Upper lobe of left lung (tissue), 6 donors: Measurements from ENCODE around the gene MAGI2. TPM values are rescaled to one million over a fixed set of nuclear protein-coding genes. Genes with fewer than 3 reads are reported as not detected.

Experiments
- ATAC-seq, 2 donors: fragments of 200-7000 bp; cut with Tn5 transposase; one replicate each; pipeline ENCODE4 v1.9.1; 2022; ENCODE audit warnings: mild to moderate bottlenecking in 2 of 2, moderate library complexity in 2 of 2; ENCODE audit not compliant: low FRiP score in 2 of 2
- DNase-seq, 2 donors: peaks; one replicate each; pipeline ENCODE4 v3.0.0-alpha.2; 2019 to 2020
- H3K27ac ChIP-seq, 4 donors: fragments of 200-600 bp; sonication (generic); one replicate each; pipeline ENCODE4 v1.5.1; 2016 to 2019
- H3K27me3 ChIP-seq, 4 donors: fragments of 200-600 bp; sonication (generic); one replicate each; pipeline ENCODE4 v1.5.1; 2017 to 2019
- H3K36me3 ChIP-seq, 4 donors: fragments of 200-600 bp; sonication (generic); one replicate each; pipeline ENCODE4 v1.5.1; 2016 to 2019
- H3K4me1 ChIP-seq, 4 donors: fragments of 200-600 bp; sonication (generic); one replicate each; pipeline ENCODE4 v1.5.1; 2018 to 2019
- H3K4me3 ChIP-seq, 4 donors: fragments of 200-600 bp; sonication (generic); one replicate each; pipeline ENCODE4 v1.5.1; 2017 to 2019; ENCODE audit warnings: mild to moderate bottlenecking in 2 of 4, moderate library complexity in 1 of 4
- H3K9me3 ChIP-seq, 4 donors: fragments of 200-600 bp; sonication (generic); one replicate each; pipeline ENCODE4 v1.5.1; 2018 to 2019
- CTCF ChIP-seq, 6 experiments: fragments of 450-650 bp in 4 of 6; fragments of 200-600 bp in 2 of 6; sonication (generic) in 2 of 6; IDR thresholded peaks; one replicate each; pipeline ENCODE4 v1.5.1; 2016 to 2019; ENCODE audit warnings: antibody characterized with exemption in 6 of 6
- EP300 ChIP-seq, 4 donors: sonication (generic); formaldehyde crosslinking; IDR thresholded peaks; one replicate each; pipeline ENCODE4 v1.5.1; 2017; ENCODE audit warnings: antibody characterized with exemption in 4 of 4, control low read depth in 2 of 4
- POLR2A ChIP-seq, 4 donors: fragments of 450-650 bp; IDR thresholded peaks; one replicate each; pipeline ENCODE4 v1.5.1; 2016 to 2017; ENCODE audit warnings: antibody characterized with exemption in 4 of 4, mild to moderate bottlenecking in 2 of 4
- POLR2AphosphoS5 ChIP-seq, 2 donors: sonication (generic); formaldehyde crosslinking; IDR thresholded peaks; one replicate each; pipeline ENCODE4 v1.5.1; 2017; ENCODE audit warnings: antibody characterized with exemption in 2 of 2
- WGBS, 2 donors: methylation state at CpG; one replicate each; pipeline ENCODE4 v1.1.5; 2017 to 2018; 5-methylcytosine and 5-hydroxymethylcytosine counted together
- total RNA-seq, 6 donors: library from RNA; depleted of rRNA in 4 of 6; stranded (reverse); fragments of >200 nt in 4 of 6; gene quantifications; one replicate each; pipeline versions ENCODE4 v1.1.0 to v1.2.1, GENCODE V29; 2016 to 2021
- donor health status: DM: no; HTN: no; CAD: no; lungs with moderate emphysema.
- donor health status: DM: no; HTN: yes; CAD: no; lungs with severe emphysema.

Gene MAGI2
- total RNA-seq, 6 donors from 2014 or later = 7.9 to 84.9 (median 11.8) TPM

DNA sequence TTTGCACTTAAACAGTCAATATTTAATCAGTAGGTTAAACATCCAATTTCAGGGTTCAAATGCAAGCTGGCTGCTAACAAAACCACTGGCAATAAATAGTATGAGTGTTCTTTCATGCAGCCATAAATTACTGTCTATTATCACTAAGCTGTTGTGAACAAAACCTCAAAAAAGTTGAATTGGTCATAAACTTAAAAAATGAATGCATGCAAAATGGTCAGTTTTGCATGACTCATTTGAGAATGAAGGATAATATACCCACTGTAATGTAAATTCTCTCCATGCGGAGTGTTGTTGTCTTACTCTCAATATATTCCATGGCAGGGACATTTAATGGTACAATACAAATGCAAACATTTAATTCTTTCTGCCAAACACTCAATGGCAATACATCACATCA, 226.4 kb downstream of the MAGI2 start:
- H3K27me3 ChIP-seq = no peaks in the 10 kb centered on the region
- H3K4me3 ChIP-seq = no peak overlapping the region
- 88 to 92% methylated on average over 1 of the region's 1 CpG for WGBS, 2 donors
- H3K4me1 ChIP-seq = no peaks in the 10 kb centered on the region
- no peaks in the 10 kb centered on the region for H3K9me3 ChIP-seq
- H3K36me3 ChIP-seq = no peaks in the 10 kb centered on the region
- ATAC-seq (no peak), DNase-seq (no peak)
- H3K27ac ChIP-seq = no peak overlapping the region
- TF ChIP-seq POLR2A (IDR thresholded peaks at IDR 0.05) = no peak
- no peak for TF ChIP-seq EP300 (IDR thresholded peaks at IDR 0.05)
- no peak for TF ChIP-seq CTCF (IDR thresholded peaks at IDR 0.05)
- no peak for TF ChIP-seq POLR2AphosphoS5 (IDR thresholded peaks at IDR 0.05)

DNA sequence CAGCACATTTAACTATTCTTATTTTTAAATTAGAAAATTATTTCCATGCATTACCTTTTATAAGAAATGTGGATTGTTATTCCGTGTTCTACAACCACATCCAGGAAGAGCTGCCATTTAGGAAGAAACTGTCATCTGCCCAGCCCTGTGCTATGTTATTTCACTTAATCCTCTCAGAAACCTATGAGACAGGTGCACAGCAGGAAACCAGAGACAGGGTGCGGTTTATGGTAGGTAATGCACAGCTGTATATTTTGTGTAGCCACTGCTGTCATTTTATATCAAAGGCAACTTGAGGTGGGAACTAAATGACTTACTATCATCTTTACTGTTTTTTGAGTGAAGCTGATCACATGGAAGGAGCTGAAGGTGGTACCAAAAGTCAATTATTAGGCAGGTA, 232.3 kb downstream of the MAGI2 start:
- DNase-seq (no peak), ATAC-seq (no peak)
- Histone ChIP-seq H3K27me3 (no peaks in the 10 kb centered on the region), H3K4me3 (no peak overlapping the region), H3K4me1 (no peaks in the 10 kb centered on the region), H3K27ac (no peak overlapping the region), H3K36me3 (no peaks in the 10 kb centered on the region), H3K9me3 (no peaks in the 10 kb centered on the region)
- WGBS, 2 donors = 94 to 96% methylated on average over 2 of the region's 2 CpGs
- TF ChIP-seq EP300 (IDR thresholded peaks at IDR 0.05) (no peak), POLR2AphosphoS5 (IDR thresholded peaks at IDR 0.05) (no peak), CTCF (IDR thresholded peaks at IDR 0.05) (no peak), POLR2A (IDR thresholded peaks at IDR 0.05) (no peak)

- no peaks in the 10 kb centered on the region for H3K4me1 ChIP-seq
- no peak overlapping the region for H3K27ac ChIP-seq
- no peak for ATAC-seq
- H3K36me3 ChIP-seq = no peaks in the 10 kb centered on the region
- no peak overlapping the region for H3K4me3 ChIP-seq
- DNase-seq = no peak
- 89 to 94% methylated on average over 5 of the region's 5 CpGs for WGBS, 2 donors
- no peaks in the 10 kb centered on the region for H3K9me3 ChIP-seq
- H3K27me3 ChIP-seq = no peaks in the 10 kb centered on the region
- no peak for TF ChIP-seq POLR2A (IDR thresholded peaks at IDR 0.05)
- no peak for TF ChIP-seq POLR2AphosphoS5 (IDR thresholded peaks at IDR 0.05)
- no peak for TF ChIP-seq CTCF (IDR thresholded peaks at IDR 0.05)
- no peak for TF ChIP-seq EP300 (IDR thresholded peaks at IDR 0.05)
Observed at GRCh38 chr7:79217976-79218626, 235.4 kb downstream of the MAGI2 start.

DNA sequence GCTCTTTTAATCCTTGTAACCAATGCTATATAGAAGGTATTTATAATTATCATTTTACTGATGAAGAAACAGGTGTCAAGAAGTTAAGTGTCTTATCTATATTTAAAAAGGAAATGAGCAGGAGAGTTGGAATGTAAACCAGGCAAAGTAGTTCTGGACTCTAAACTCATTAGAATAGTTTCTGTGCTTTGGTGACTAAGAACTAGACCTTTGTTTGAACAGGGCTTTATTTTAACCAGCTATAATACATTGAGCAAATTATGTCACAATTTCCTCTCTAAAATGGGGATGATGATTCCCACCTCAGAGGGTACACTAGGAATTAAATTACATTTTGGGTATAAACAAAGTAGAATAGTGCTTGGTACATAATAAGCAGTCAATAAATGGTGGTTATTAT, 236.0 kb downstream of the MAGI2 start:
- no peaks in the 10 kb centered on the region for H3K9me3 ChIP-seq
- H3K4me1 ChIP-seq = no peaks in the 10 kb centered on the region
- DNase-seq (no peak), ATAC-seq (no peak)
- H3K27ac ChIP-seq = no peak overlapping the region
- no peak overlapping the region for H3K4me3 ChIP-seq
- H3K36me3 ChIP-seq = no peaks in the 10 kb centered on the region
- TF ChIP-seq EP300 (IDR thresholded peaks at IDR 0.05) = no peak
- no peak for TF ChIP-seq POLR2AphosphoS5 (IDR thresholded peaks at IDR 0.05)
- TF ChIP-seq POLR2A (IDR thresholded peaks at IDR 0.05) = no peak
- TF ChIP-seq CTCF (IDR thresholded peaks at IDR 0.05) = no peak
- H3K27me3 ChIP-seq = no peaks in the 10 kb centered on the region

- TF ChIP-seq EP300 (IDR thresholded peaks at IDR 0.05) = no peak
- TF ChIP-seq POLR2A (IDR thresholded peaks at IDR 0.05) = no peak
- no peak for TF ChIP-seq CTCF (IDR thresholded peaks at IDR 0.05)
- no peak for TF ChIP-seq POLR2AphosphoS5 (IDR thresholded peaks at IDR 0.05)
- H3K4me3 ChIP-seq = no peak overlapping the region
- H3K36me3 ChIP-seq = no peaks in the 10 kb centered on the region
- no peak for ATAC-seq
- 92 to 98% methylated on average over 3 to 4 of the region's 4 CpGs for WGBS, 2 donors
- no peaks in the 10 kb centered on the region for H3K4me1 ChIP-seq
- no peaks in the 10 kb centered on the region for H3K9me3 ChIP-seq
- no peak overlapping the region for H3K27ac ChIP-seq
- H3K27me3 ChIP-seq = no peaks in the 10 kb centered on the region
- no peak for DNase-seq
Observed at GRCh38 chr7:79216236-79216635, 237.2 kb downstream of the MAGI2 start.
